Stomach (tissue), 4 donors: ENCODE results near the gene FKBP10.

ENCODE experiments used
- EP300 ChIP-seq: sonication (generic); formaldehyde crosslinking; IDR thresholded peaks from one replicate; pipeline ENCODE4 v1.6.1; 2017; ENCODE audit warnings: antibody characterized with exemption
- POLR2A ChIP-seq, 4 donors: fragments of 450-650 bp; IDR thresholded peaks; one replicate each; pipeline ENCODE4 v1.6.1; 2016; ENCODE audit warnings: antibody characterized with exemption in 4 of 4, control low read depth in 2 of 4, mild to moderate bottlenecking in 1 of 4, moderate library complexity in 1 of 4
- POLR2AphosphoS5 ChIP-seq, 3 donors: sonication (generic); formaldehyde crosslinking; IDR thresholded peaks; one replicate each; pipeline ENCODE4 v1.6.1; 2016; ENCODE audit warnings: antibody characterized with exemption in 3 of 3
- TF ChIP-seq, protein P1 (sequence below), 7 experiments: fragments of 450-650 bp in 4 of 7; fragments of 200-600 bp in 3 of 7; sonication (generic) in 3 of 7; IDR thresholded peaks; one replicate each; pipeline ENCODE4 v1.5.1; 2016 to 2019; ENCODE audit warnings: antibody characterized with exemption in 7 of 7, control low read depth in 2 of 7, mild to moderate bottlenecking in 1 of 7

GRCh38 chr17:41769346-41769862, 43.4 kb upstream of the FKBP10 start:
- TF ChIP-seq, protein P1, sequence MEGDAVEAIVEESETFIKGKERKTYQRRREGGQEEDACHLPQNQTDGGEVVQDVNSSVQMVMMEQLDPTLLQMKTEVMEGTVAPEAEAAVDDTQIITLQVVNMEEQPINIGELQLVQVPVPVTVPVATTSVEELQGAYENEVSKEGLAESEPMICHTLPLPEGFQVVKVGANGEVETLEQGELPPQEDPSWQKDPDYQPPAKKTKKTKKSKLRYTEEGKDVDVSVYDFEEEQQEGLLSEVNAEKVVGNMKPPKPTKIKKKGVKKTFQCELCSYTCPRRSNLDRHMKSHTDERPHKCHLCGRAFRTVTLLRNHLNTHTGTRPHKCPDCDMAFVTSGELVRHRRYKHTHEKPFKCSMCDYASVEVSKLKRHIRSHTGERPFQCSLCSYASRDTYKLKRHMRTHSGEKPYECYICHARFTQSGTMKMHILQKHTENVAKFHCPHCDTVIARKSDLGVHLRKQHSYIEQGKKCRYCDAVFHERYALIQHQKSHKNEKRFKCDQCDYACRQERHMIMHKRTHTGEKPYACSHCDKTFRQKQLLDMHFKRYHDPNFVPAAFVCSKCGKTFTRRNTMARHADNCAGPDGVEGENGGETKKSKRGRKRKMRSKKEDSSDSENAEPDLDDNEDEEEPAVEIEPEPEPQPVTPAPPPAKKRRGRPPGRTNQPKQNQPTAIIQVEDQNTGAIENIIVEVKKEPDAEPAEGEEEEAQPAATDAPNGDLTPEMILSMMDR (IDR thresholded peaks at IDR 0.05) = no peak
- TF ChIP-seq EP300 (no peak), POLR2A (IDR thresholded peaks at IDR 0.05) (no peak), POLR2AphosphoS5 (IDR thresholded peaks at IDR 0.05) (no peak)
